ENCODE data around the gene FASTKD2.

The FASTKD2 gene

DNA sequence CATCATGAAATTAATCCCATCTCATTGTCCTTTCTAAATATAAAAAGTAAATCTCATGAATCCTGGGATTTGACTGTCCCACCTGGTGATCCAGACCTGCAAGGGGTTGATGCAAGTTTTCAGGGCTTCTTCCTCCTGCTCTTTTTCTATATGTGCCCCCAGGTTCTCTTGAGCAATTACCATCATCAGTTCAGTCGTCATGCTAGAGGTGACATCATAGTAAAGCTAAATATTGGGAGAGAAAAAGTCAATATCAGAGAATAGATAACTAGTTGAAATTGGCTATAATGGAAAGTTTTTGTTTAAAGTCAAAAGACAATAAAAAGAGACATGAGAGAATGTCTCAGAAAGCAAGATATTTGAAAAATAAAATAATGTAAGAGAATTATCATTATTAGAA lies 8.6 kb upstream of the FASTKD2 start:
- no peaks in the 10 kb centered on the region for H3K36me3 ChIP-seq (ENCODE audit: control insufficient read depth, insufficient read depth, low read length)
- H3K9me3 ChIP-seq (ENCODE audit: control insufficient read depth, insufficient read depth, low read length): no peaks in the 10 kb centered on the region
- no peak overlapping the region for H3K4me3 ChIP-seq (ENCODE audit: low read depth, low read length)
- no peak overlapping the region for H3K9ac ChIP-seq (ENCODE audit: low read depth, low read length)
- no peaks in the 10 kb centered on the region for H3K4me1 ChIP-seq (ENCODE audit: control insufficient read depth, insufficient read depth, low read length)
- no peaks in the 10 kb centered on the region for H3K27me3 ChIP-seq (ENCODE audit: control insufficient read depth, insufficient read depth, low read length)

DNA sequence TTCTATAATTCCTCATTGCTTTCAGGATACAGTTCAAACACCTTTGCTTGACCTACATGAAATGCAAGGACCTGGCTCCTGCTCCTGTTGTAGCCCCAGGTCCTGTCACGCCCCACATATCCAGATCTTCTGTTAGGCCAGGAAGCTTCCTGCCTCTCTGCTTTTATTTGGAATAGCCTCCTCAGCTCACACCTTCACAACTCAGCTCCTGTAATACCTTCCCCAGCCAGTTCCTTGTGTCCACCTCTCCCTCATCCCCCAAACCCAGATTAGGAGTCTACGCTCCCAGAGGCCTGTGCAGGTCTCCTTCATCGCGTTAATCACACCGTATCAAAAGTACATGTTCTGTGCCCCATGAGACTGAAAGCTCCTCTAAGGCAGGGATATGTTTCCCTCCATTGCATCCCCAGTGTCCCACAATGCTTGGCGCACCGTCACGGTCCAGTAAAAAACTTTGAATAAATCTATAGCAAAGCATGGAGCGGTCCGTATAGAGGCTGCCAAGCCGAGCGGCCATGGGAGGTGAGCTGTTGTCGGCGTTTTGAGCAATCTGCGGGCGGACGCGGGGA lies 649 bp upstream of the FASTKD2 start:
- peak overlapping the region; percentile 82 for H3K4me3 ChIP-seq (ENCODE audit: low read depth, low read length)
- H3K4me1 ChIP-seq (ENCODE audit: control insufficient read depth, insufficient read depth, low read length): peaks cover 6% of the 10 kb centered on the region
- no peaks in the 10 kb centered on the region for H3K9me3 ChIP-seq (ENCODE audit: control insufficient read depth, insufficient read depth, low read length)
- peak overlapping the region; percentile 94 for H3K9ac ChIP-seq (ENCODE audit: low read depth, low read length)
- H3K36me3 ChIP-seq (ENCODE audit: control insufficient read depth, insufficient read depth, low read length): no peaks in the 10 kb centered on the region
- no peaks in the 10 kb centered on the region for H3K27me3 ChIP-seq (ENCODE audit: control insufficient read depth, insufficient read depth, low read length)

DNA sequence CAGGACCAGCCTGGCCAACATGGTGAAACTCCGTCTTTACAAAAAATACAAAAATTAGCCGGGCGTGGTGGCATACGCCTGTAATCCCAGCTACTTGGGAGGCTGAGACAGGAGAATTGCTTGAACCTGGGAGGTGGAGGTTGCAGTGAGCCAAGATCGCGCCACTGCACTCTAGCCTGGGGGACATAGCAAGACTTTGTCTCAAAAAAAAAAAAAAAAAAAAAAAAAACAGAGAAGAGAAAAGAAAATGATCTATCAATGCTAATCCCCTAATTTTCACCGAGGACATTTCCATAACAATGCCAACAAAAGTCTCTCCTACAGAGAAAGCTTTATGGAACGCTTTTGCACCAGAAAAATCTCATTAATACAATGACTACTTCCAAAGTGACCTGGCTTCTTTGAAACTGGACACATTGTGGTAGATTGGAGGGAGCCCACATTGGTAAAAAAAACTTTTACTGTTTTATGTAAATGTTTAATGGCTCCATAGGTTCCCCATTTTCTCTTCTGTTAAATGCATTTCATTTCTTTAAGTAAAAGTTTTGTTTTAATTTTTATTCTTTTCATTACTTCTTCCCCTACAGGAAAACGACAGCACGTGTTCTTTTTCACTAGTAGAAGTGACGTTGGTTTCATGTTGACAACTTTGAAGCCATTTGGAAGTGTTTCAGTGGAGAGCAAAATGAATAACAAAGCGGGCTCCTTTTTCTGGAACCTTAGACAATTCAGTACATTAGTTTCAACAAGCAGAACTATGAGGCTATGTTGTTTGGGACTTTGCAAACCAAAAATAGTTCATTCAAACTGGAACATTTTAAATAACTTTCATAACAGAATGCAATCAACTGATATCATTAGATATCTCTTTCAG lies 888 bp downstream of the FASTKD2 start:
- Histone ChIP-seq H3K9ac (ENCODE audit: low read depth, low read length) (peak overlapping the region; percentile 94), H3K27me3 (ENCODE audit: control insufficient read depth, insufficient read depth, low read length) (no peaks in the 10 kb centered on the region), H3K9me3 (ENCODE audit: control insufficient read depth, insufficient read depth, low read length) (no peaks in the 10 kb centered on the region), H3K36me3 (ENCODE audit: control insufficient read depth, insufficient read depth, low read length) (no peaks in the 10 kb centered on the region), H3K4me1 (ENCODE audit: control insufficient read depth, insufficient read depth, low read length) (peaks cover 6% of the 10 kb centered on the region), H3K4me3 (ENCODE audit: low read depth, low read length) (peak overlapping the region; percentile 82)

DNA sequence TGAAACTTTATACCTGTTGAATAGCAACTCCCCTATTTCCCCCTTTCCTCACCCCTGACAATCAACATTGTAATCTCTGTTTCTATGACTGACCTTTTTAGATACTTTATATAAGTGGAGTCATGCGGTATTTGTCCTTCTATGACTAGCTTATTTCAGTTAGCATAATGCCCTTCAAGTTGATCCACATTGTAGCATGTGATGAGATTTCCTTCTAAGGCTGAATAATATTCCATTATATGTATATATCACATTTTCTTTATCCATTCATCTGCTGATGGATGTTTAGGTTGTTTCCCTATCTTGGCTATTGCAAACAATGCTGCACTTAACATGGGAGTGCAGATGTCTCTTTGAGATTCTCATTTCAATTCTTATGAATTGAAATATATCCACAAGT lies 9.5 kb downstream of the FASTKD2 start:
- Histone ChIP-seq H3K4me3 (ENCODE audit: low read depth, low read length) (no peak overlapping the region), H3K27me3 (ENCODE audit: control insufficient read depth, insufficient read depth, low read length) (no peaks in the 10 kb centered on the region), H3K36me3 (ENCODE audit: control insufficient read depth, insufficient read depth, low read length) (peaks cover 17% of the 10 kb centered on the region), H3K9ac (ENCODE audit: low read depth, low read length) (no peak overlapping the region), H3K9me3 (ENCODE audit: control insufficient read depth, insufficient read depth, low read length) (no peaks in the 10 kb centered on the region), H3K4me1 (ENCODE audit: control insufficient read depth, insufficient read depth, low read length) (no peaks in the 10 kb centered on the region)

DNA sequence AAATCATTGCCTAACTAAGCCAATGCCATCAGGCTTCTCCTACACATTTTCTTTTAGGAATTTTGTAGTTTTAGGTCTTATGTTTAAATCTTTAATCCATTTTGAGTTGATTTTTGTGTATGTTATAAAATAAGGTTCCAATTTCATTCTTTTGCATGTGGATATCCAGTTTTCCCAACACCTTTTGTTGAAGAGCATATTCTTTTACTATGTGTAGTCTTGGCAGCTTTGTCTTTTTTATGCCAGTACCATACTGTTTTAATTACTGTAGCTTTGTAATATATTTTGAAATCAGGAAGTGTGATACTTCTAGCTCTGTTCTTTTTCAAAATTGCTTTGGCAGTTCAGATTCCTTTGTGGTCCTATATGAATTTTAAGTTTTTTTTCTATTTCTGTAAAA lies 11.0 kb downstream of the FASTKD2 start:
- H3K9me3 ChIP-seq (ENCODE audit: control insufficient read depth, insufficient read depth, low read length): no peaks in the 10 kb centered on the region
- peaks cover 17% of the 10 kb centered on the region for H3K36me3 ChIP-seq (ENCODE audit: control insufficient read depth, insufficient read depth, low read length)

DNA sequence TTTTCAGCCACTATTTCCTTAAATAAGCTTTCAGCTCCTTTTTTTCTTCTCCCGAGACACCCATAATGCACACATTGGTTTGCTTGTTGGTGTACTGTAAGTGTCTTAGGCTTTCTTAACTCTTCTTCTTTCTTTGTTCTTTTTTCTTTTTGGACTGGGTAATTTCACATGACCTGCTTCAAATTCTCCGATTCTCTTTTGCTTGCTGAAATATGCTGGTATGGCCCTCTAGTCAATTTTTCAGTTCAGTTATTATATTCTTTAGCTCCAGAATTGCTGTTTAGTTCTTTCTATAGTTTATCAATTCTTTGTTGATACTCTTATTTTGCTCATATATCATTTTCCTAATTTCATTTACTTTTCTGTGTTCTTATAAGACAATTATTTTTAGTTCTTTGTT lies 15.3 kb downstream of the FASTKD2 start:
- Histone ChIP-seq H3K27me3 (ENCODE audit: control insufficient read depth, insufficient read depth, low read length) (no peaks in the 10 kb centered on the region), H3K4me3 (ENCODE audit: low read depth, low read length) (no peak overlapping the region), H3K4me1 (ENCODE audit: control insufficient read depth, insufficient read depth, low read length) (no peaks in the 10 kb centered on the region), H3K9ac (ENCODE audit: low read depth, low read length) (no peak overlapping the region), H3K36me3 (ENCODE audit: control insufficient read depth, insufficient read depth, low read length) (no peaks in the 10 kb centered on the region), H3K9me3 (ENCODE audit: control insufficient read depth, insufficient read depth, low read length) (no peaks in the 10 kb centered on the region)

More for the DNA sequence above, 11.0 kb downstream of the FASTKD2 start:
- no peaks in the 10 kb centered on the region for H3K27me3 ChIP-seq (ENCODE audit: control insufficient read depth, insufficient read depth, low read length)
- no peak overlapping the region for H3K9ac ChIP-seq (ENCODE audit: low read depth, low read length)
- no peak overlapping the region for H3K4me3 ChIP-seq (ENCODE audit: low read depth, low read length)
- no peaks in the 10 kb centered on the region for H3K4me1 ChIP-seq (ENCODE audit: control insufficient read depth, insufficient read depth, low read length)

DNA sequence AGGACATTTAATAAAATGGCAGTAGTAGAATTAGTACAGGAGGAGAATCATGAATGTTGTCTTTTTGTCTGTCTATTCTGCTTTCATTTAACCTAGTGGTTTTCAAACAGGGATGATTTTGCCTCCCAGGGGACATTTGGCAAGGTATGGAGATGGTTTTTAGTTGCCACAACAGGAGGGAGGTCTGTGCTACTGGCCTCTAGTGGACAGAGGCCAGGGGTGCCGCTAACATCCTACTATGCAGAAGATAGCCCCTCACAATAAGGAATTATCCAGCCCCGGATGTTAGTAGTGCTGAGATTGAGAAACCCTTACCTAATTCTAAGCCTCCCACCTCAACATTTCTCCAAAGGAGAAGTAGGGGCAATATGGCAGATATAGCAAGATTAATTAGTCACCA lies 18.3 kb downstream of the FASTKD2 start:
- H3K4me1 ChIP-seq (ENCODE audit: control insufficient read depth, insufficient read depth, low read length): no peaks in the 10 kb centered on the region
- no peak overlapping the region for H3K4me3 ChIP-seq (ENCODE audit: low read depth, low read length)
- no peaks in the 10 kb centered on the region for H3K9me3 ChIP-seq (ENCODE audit: control insufficient read depth, insufficient read depth, low read length)
- H3K27me3 ChIP-seq (ENCODE audit: control insufficient read depth, insufficient read depth, low read length): no peaks in the 10 kb centered on the region
- no peaks in the 10 kb centered on the region for H3K36me3 ChIP-seq (ENCODE audit: control insufficient read depth, insufficient read depth, low read length)
- no peak overlapping the region for H3K9ac ChIP-seq (ENCODE audit: low read depth, low read length)

DNA sequence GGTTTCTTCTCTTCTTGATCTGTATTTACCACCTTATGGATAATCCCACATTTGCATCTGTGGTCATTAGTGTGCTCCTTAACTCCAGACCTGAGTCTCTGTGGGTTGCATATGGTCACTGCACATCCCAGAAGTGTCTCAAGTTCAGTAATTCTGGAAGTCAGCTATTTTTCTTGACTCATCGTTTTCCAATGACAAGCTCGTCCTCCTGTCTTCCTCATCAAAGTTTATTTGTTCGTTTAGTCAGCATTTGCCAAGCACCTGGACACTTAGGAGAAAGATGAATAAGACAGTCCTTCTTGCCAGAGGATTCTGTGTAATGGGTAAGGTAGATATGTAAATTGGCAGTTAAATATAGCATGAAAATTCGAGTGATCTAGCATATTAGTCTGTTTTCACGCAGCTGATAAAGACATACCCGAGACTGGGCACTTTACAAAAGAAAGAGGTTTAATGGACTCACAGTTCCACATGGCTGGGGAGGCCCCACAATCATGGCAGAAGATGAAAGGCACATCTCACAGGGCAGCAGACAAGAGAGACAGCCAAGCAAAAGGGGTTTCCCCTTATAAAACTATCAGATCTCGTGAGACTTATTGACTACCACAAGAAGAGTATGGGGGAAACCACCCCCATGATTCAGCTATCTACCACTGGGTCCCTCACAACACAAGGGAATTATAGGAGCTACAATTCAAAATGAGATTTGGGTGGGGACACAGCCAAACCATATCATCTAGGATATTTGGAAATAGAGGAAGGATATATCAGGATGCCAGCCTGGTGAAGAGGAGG lies 19.4 kb downstream of the FASTKD2 start:
- H3K9ac ChIP-seq (ENCODE audit: low read depth, low read length): no peak overlapping the region
- H3K4me1 ChIP-seq (ENCODE audit: control insufficient read depth, insufficient read depth, low read length): no peaks in the 10 kb centered on the region
- H3K4me3 ChIP-seq (ENCODE audit: low read depth, low read length): no peak overlapping the region
- no peaks in the 10 kb centered on the region for H3K9me3 ChIP-seq (ENCODE audit: control insufficient read depth, insufficient read depth, low read length)
- H3K36me3 ChIP-seq (ENCODE audit: control insufficient read depth, insufficient read depth, low read length): no peaks in the 10 kb centered on the region
- no peaks in the 10 kb centered on the region for H3K27me3 ChIP-seq (ENCODE audit: control insufficient read depth, insufficient read depth, low read length)

DNA sequence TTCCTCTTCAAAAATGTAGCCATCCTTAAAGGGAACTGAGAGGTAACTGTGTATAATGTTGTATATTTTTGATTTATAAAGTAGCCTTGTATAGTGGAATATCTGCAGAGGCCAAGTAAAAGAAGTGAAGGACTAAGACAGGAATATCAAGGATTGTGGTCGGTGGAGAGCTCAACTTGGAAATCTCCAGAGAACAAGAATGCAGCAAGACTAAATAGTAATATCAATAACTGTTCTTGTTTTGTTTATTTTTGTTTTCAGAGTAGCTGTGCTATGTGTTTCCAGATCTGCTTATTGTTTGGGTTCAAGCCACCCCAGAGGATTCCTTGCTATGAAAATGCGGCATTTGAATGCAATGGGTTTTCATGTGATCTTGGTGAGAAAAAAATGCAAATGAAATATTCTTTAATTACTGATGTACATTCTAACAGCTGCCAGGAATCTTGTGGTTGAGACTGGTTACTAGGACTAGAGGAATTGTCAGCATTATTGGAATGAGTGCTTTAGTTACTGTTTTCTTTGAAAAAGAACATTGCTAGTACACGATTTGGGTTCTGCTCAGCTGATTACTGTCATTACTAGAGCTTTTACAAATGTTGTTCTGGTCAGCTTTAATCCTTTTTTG lies 25.0 kb downstream of the FASTKD2 start:
- H3K4me1 ChIP-seq (ENCODE audit: control insufficient read depth, insufficient read depth, low read length): no peaks in the 10 kb centered on the region
- no peaks in the 10 kb centered on the region for H3K27me3 ChIP-seq (ENCODE audit: control insufficient read depth, insufficient read depth, low read length)
- no peaks in the 10 kb centered on the region for H3K9me3 ChIP-seq (ENCODE audit: control insufficient read depth, insufficient read depth, low read length)
- H3K4me3 ChIP-seq (ENCODE audit: low read depth, low read length): no peak overlapping the region
- no peak overlapping the region for H3K9ac ChIP-seq (ENCODE audit: low read depth, low read length)
- H3K36me3 ChIP-seq (ENCODE audit: control insufficient read depth, insufficient read depth, low read length): peaks cover 4% of the 10 kb centered on the region

DNA sequence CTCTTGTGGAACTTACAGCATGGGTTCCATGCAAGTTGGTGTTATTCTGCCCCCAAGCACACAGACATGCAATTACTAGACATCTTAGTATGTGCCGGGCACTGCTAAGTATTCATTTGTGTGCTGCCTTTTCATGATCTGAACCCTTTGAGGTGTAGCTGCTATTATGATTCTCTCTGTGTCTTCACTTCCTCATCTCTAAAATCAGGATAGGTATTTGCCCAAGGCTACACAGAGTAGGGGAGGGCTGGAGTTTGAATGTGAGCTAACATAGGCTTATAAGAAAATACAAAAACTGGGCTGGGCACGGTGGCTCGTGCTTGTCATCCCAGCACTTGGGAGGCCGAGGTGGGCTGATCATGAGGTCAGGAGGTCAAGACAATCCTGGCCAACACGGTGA lies 27.2 kb downstream of the FASTKD2 start:
- Histone ChIP-seq H3K9ac (ENCODE audit: low read depth, low read length) (no peak overlapping the region), H3K4me1 (ENCODE audit: control insufficient read depth, insufficient read depth, low read length) (no peaks in the 10 kb centered on the region), H3K9me3 (ENCODE audit: control insufficient read depth, insufficient read depth, low read length) (no peaks in the 10 kb centered on the region), H3K36me3 (ENCODE audit: control insufficient read depth, insufficient read depth, low read length) (peaks cover 4% of the 10 kb centered on the region), H3K4me3 (ENCODE audit: low read depth, low read length) (no peak overlapping the region), H3K27me3 (ENCODE audit: control insufficient read depth, insufficient read depth, low read length) (no peaks in the 10 kb centered on the region)

DNA sequence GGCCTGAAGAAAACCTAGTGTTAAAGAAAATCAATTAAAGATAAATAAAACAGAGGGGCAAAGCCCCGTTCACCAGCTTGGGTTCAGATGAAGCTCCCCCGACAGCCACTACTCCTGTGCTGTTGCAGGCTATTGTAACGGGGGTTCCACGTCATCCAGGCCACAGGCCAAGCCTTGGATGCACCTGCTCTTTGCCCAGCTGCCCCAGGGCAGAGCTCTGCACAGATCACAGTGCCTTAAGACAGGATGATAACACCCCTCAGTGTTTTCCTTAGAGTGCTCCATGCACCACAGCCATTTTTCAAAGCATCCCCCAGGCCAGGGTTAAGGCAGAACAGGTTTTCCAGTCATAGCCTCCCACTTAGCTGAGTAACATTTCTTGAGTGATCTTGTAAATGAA lies 32.0 kb downstream of the FASTKD2 start:
- no peak overlapping the region for H3K9ac ChIP-seq (ENCODE audit: low read depth, low read length)
- no peaks in the 10 kb centered on the region for H3K27me3 ChIP-seq (ENCODE audit: control insufficient read depth, insufficient read depth, low read length)
- H3K9me3 ChIP-seq (ENCODE audit: control insufficient read depth, insufficient read depth, low read length): no peaks in the 10 kb centered on the region
- H3K4me1 ChIP-seq (ENCODE audit: control insufficient read depth, insufficient read depth, low read length): peaks cover 21% of the 10 kb centered on the region
- H3K36me3 ChIP-seq (ENCODE audit: control insufficient read depth, insufficient read depth, low read length): no peaks in the 10 kb centered on the region
- H3K4me3 ChIP-seq (ENCODE audit: low read depth, low read length): no peak overlapping the region
